Measurements from ENCODE around the gene FTO. TPM values are rescaled to one million over a fixed set of nuclear protein-coding genes. Genes with fewer than 3 reads are reported as not detected.
"Not testable (repeated sequence)": the region's sequence is repeated elsewhere in the genome, so short reads cannot be mapped to it uniquely, and the experiment has no call there.

Gene FTO
- total RNA-seq, 2 donors from 2014 or later = 55.4 to 57.4 TPM

DNA sequence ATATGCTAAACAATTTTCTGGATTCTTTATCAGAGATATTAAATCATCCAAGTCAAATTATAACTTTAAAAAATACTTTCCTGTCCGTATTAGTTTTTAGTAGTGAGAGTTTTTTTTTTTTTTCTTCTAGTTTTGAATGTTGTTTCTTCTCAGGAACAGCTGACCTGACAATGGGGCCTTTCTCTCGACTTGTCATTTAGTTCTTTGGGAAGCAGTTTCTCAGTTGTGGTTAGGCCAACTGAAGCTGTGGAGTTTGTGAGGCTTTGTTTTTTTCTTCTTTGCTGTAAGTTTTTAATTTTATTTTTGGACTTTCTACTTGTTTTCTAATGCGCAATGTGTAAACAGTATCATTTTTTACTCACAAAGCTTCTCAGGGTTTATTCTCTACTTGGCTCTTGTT, 140.8 kb downstream of the FTO start:
- peaks cover 7% of the 10 kb centered on the region for H3K36me3 Mint-ChIP-seq
- no peak overlapping the region for H3K4me3 Mint-ChIP-seq
- no peak for ATAC-seq
- no peak for DNase-seq (ENCODE audit: low spot score)
- no peak overlapping the region for H3K27ac Mint-ChIP-seq
- H3K27me3 Mint-ChIP-seq = no peaks in the 10 kb centered on the region
- no peaks in the 10 kb centered on the region for H3K9me3 Mint-ChIP-seq
- H3K4me1 Mint-ChIP-seq (ENCODE audit: low read depth in 2 of 2) = no peaks in the 10 kb centered on the region

GRCh38 chr16:53846549-53846948, 142.6 kb downstream of the FTO start:
- H3K4me1 Mint-ChIP-seq (ENCODE audit: low read depth in 2 of 2); H3K4me3 Mint-ChIP-seq; H3K27ac Mint-ChIP-seq; H3K27me3 Mint-ChIP-seq; H3K9me3 Mint-ChIP-seq; DNase-seq (ENCODE audit: low spot score); H3K36me3 Mint-ChIP-seq; ATAC-seq: not testable (repeated sequence)

DNA sequence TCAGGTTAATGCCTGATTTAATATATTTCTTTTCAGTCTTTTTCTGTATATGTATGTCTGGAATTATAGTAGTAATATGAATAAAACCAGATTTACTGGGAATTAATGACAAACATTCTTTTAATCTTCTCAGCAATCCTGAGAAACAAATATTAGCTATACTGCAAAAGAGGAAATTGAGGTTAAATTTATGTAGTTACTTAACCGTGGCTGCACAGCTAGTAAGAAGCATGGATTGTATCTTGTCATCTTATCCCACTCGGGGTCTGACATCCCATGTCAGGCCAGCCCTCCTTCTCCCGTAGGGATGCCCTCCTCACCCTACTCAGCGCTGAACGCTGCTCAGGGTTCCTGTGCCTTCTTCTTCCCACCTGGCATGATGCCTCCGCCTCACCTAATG, 143.0 kb downstream of the FTO start:
- ATAC-seq (no peak), DNase-seq (ENCODE audit: low spot score) (no peak)
- Mint-ChIP-seq H3K9me3 (no peaks in the 10 kb centered on the region), H3K4me1 (ENCODE audit: low read depth in 2 of 2) (no peaks in the 10 kb centered on the region), H3K4me3 (no peak overlapping the region), H3K36me3 (peaks cover 7% of the 10 kb centered on the region), H3K27ac (no peak overlapping the region), H3K27me3 (no peaks in the 10 kb centered on the region)

DNA sequence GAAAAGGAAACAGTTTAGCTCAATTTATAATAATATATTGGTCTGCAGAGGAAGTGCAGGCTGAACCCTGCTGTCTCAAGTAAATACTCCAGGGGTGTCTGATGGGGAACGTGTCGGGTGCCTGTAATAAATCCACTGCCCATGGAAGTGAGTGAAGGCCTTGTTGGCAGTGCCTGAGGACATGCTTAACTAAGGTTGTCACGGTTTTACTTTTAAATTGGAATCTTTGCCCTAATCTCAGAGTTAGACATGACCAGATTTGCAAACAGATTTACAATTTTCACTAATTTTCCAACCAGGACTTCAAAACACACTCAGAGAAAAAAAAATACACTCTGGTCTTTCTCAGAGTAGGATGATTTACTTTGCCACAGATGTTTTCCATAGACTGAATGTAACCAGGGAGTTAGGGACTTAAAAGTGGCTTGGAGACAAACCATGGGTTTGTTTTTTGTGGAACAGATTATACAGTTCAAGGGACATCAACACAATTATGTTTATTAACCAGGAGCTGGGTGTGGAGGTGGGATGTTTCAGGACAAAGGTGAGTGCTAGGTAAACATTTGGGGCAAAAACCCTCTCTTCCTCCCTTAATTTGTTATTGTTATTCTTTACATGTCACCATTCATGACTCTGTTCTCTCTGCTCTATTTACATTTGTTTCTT, 144.5 kb downstream of the FTO start:
- Mint-ChIP-seq H3K36me3 (peaks cover 7% of the 10 kb centered on the region), H3K27me3 (no peaks in the 10 kb centered on the region), H3K9me3 (no peaks in the 10 kb centered on the region), H3K27ac (no peak overlapping the region), H3K4me3 (no peak overlapping the region), H3K4me1 (ENCODE audit: low read depth in 2 of 2) (peaks cover 0 to 6% of the 10 kb centered on the region in 2 donors)
- no peak for ATAC-seq
- DNase-seq (ENCODE audit: low spot score) = no peak

DNA sequence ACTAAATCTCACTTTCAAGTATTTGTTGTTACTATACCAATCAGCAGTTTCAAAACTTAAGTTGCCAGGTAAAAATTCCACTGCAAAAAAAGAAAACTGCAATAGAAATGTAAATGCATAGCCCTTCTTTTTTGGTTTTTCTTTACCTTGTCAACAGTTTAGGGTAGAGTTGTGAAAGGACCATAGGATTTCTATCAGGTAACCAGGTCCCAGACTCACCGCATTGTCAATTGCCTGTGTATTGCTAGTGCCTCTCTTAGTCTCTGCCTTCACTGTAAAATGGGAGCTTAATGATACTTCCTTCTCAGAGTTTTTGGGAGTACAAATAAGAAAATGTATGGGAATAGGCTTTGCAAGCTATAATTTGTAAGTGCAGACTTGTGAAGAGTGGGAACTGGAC, 145.0 kb downstream of the FTO start:
- H3K4me1 Mint-ChIP-seq (ENCODE audit: low read depth in 2 of 2) = peaks cover 0 to 6% of the 10 kb centered on the region in 2 donors
- H3K36me3 Mint-ChIP-seq = peaks cover 7% of the 10 kb centered on the region
- no peak overlapping the region for H3K27ac Mint-ChIP-seq
- no peaks in the 10 kb centered on the region for H3K27me3 Mint-ChIP-seq
- ATAC-seq (no peak), DNase-seq (ENCODE audit: low spot score) (no peak)
- no peaks in the 10 kb centered on the region for H3K9me3 Mint-ChIP-seq
- no peak overlapping the region for H3K4me3 Mint-ChIP-seq

GRCh38 chr16:53849585-53849984, 145.6 kb downstream of the FTO start:
- H3K27me3 Mint-ChIP-seq = no peaks in the 10 kb centered on the region
- H3K4me1 Mint-ChIP-seq (ENCODE audit: low read depth in 2 of 2) = peaks cover 0 to 6% of the 10 kb centered on the region in 2 donors
- peaks cover 3% of the 10 kb centered on the region for H3K9me3 Mint-ChIP-seq
- H3K4me3 Mint-ChIP-seq = no peak overlapping the region
- peaks cover 13% of the 10 kb centered on the region for H3K36me3 Mint-ChIP-seq
- DNase-seq (ENCODE audit: low spot score) = no peak
- H3K27ac Mint-ChIP-seq = no peak overlapping the region
- no peak for ATAC-seq

GRCh38 chr16:53849994-53850393, 146.0 kb downstream of the FTO start:
- ATAC-seq (no peak), DNase-seq (ENCODE audit: low spot score) (no peak)
- H3K36me3 Mint-ChIP-seq = peaks cover 13% of the 10 kb centered on the region
- no peaks in the 10 kb centered on the region for H3K27me3 Mint-ChIP-seq
- peaks cover 5% of the 10 kb centered on the region for H3K9me3 Mint-ChIP-seq
- peaks cover 0 to 6% of the 10 kb centered on the region in 2 donors for H3K4me1 Mint-ChIP-seq (ENCODE audit: low read depth in 2 of 2)
- H3K27ac Mint-ChIP-seq = no peak overlapping the region
- no peak overlapping the region for H3K4me3 Mint-ChIP-seq

GRCh38 chr16:53852678-53853077, 148.7 kb downstream of the FTO start:
- DNase-seq (ENCODE audit: low spot score) = no peak
- no peaks in the 10 kb centered on the region for H3K27me3 Mint-ChIP-seq
- peaks cover 9% of the 10 kb centered on the region for H3K36me3 Mint-ChIP-seq
- H3K4me3 Mint-ChIP-seq = no peak overlapping the region
- H3K9me3 Mint-ChIP-seq = peaks cover 5% of the 10 kb centered on the region
- ATAC-seq = no peak
- H3K27ac Mint-ChIP-seq = no peak overlapping the region
- H3K4me1 Mint-ChIP-seq (ENCODE audit: low read depth in 2 of 2) = peaks cover 0 to 6% of the 10 kb centered on the region in 2 donors

GRCh38 chr16:53855056-53855455, 151.1 kb downstream of the FTO start:
- no peak for ATAC-seq
- Mint-ChIP-seq H3K9me3 (peaks cover 5% of the 10 kb centered on the region), H3K27me3 (no peaks in the 10 kb centered on the region)

GRCh38 chr16:53855511-53855910, 151.6 kb downstream of the FTO start:
- Mint-ChIP-seq H3K4me3 (no peak overlapping the region), H3K27ac (no peak overlapping the region), H3K36me3 (peaks cover 13% of the 10 kb centered on the region), H3K9me3 (peaks cover 5% of the 10 kb centered on the region), H3K27me3 (no peaks in the 10 kb centered on the region), H3K4me1 (ENCODE audit: low read depth in 2 of 2) (peaks cover 0 to 6% of the 10 kb centered on the region in 2 donors)
- ATAC-seq = no peak
- no peak for DNase-seq (ENCODE audit: low spot score)

More at GRCh38 chr16:53855056-53855455, 151.1 kb downstream of the FTO start:
- H3K4me3 Mint-ChIP-seq = no peak overlapping the region
- H3K4me1 Mint-ChIP-seq (ENCODE audit: low read depth in 2 of 2) = peaks cover 0 to 6% of the 10 kb centered on the region in 2 donors
- DNase-seq (ENCODE audit: low spot score) = no peak
- no peak overlapping the region for H3K27ac Mint-ChIP-seq
- peaks cover 9% of the 10 kb centered on the region for H3K36me3 Mint-ChIP-seq

- H3K27ac Mint-ChIP-seq = no peak overlapping the region
- no peaks in the 10 kb centered on the region for H3K4me1 Mint-ChIP-seq (ENCODE audit: low read depth in 2 of 2)
- peaks cover 8% of the 10 kb centered on the region for H3K36me3 Mint-ChIP-seq
- no peaks in the 10 kb centered on the region for H3K27me3 Mint-ChIP-seq
- no peaks in the 10 kb centered on the region for H3K9me3 Mint-ChIP-seq
- no peak for ATAC-seq
- H3K4me3 Mint-ChIP-seq = no peak overlapping the region
- no peak for DNase-seq (ENCODE audit: low spot score)
Observed at GRCh38 chr16:53859995-53860540, 156.1 kb downstream of the FTO start.

DNA sequence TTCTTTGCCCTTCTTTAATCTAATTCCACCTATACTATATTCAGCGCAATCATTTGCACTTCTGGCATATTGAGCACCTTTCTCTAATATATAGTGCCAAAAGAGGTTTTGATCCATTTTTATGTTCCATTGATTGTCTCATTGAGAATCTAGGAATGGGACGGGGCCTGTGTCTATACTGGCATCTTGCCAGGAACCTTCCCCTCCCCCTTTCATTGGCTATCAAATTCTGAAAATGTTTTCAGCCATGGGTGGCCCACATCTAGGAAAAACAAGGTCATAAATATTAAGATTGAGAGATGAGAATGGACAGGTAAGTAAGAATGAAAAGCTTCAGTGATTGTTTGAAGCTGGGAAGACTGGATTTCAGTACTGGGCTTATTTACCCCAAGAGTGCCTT, 159.9 kb downstream of the FTO start:
- no peaks in the 10 kb centered on the region for H3K9me3 Mint-ChIP-seq
- H3K27me3 Mint-ChIP-seq = no peaks in the 10 kb centered on the region
- ATAC-seq = no peak
- H3K27ac Mint-ChIP-seq = no peak overlapping the region
- H3K4me1 Mint-ChIP-seq (ENCODE audit: low read depth in 2 of 2) = peaks cover 5 to 8% of the 10 kb centered on the region in 2 donors
- H3K36me3 Mint-ChIP-seq = peaks cover 15% of the 10 kb centered on the region
- DNase-seq (ENCODE audit: low spot score) = no peak
- H3K4me3 Mint-ChIP-seq = no peak overlapping the region

DNA sequence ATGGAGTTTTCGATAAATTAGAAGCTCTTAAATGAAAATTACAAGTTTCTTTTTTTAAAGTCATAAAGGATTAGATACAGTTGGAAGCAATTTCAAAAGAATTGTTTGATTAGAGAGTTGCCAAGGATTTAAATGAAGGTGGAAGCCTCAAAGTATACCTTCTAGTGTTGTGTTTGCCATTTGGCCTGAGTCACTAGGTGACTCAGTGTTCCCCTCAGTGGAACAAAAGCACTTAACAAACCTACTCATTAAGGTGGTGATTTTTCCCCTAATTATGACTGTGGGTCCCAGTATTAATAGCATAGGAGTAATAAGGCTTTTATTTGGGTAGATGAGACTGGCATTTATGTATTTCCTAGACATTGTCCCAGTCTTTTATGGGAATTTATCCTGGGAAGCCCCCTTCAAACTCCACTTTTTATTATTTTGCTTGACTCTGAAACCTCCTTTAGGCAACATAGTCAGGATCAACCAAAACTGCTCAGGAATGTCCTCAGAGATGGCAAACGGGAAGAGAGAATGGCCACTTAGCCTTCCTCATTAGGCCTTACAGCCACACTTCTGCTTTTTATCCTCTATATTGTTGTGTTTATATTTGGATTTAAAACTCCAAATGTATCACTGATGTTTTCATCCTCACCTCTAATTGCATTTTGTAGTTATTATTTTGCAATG, 161.0 kb downstream of the FTO start:
- no peaks in the 10 kb centered on the region for H3K27me3 Mint-ChIP-seq
- DNase-seq (ENCODE audit: low spot score) (no peak), ATAC-seq (no peak)
- H3K4me3 Mint-ChIP-seq = no peak overlapping the region
- peaks cover 5 to 8% of the 10 kb centered on the region in 2 donors for H3K4me1 Mint-ChIP-seq (ENCODE audit: low read depth in 2 of 2)
- peaks cover 20% of the 10 kb centered on the region for H3K36me3 Mint-ChIP-seq
- no peaks in the 10 kb centered on the region for H3K9me3 Mint-ChIP-seq
- no peak overlapping the region for H3K27ac Mint-ChIP-seq

DNA sequence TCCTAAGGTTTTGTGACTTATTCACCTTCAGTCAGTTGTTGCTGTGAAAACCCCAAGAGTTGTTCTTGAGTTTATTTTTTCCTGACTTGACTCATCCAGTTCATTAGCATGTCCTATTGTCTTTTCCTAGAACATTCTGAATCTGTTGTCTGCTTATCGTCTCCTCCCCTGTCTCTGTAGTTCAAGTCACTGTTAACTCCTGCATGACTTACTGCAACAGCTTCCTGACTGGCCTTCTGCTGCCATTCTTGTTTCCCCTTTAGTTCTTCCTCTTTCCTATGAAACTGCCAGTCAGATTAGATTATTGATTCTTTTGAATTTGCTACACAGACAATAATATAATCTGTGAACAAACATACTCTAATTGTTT, 161.5 kb downstream of the FTO start:
- Mint-ChIP-seq H3K27me3 (no peaks in the 10 kb centered on the region), H3K9me3 (no peaks in the 10 kb centered on the region), H3K36me3 (peaks cover 19% of the 10 kb centered on the region), H3K4me3 (no peak overlapping the region), H3K27ac (no peak overlapping the region), H3K4me1 (ENCODE audit: low read depth in 2 of 2) (peaks cover 5 to 8% of the 10 kb centered on the region in 2 donors)
- no peak for DNase-seq (ENCODE audit: low spot score)
- ATAC-seq = no peak

Data from natural killer cell treated with Interleukin-12 subunit alpha and Interleukin-12 subunit beta and Interleukin-15 and Interleukin-18, amount 100 ng/mL, for 72 hours (primary cell).